Measurements from ENCODE around the gene PLIN1.

The PLIN1 gene

DNA sequence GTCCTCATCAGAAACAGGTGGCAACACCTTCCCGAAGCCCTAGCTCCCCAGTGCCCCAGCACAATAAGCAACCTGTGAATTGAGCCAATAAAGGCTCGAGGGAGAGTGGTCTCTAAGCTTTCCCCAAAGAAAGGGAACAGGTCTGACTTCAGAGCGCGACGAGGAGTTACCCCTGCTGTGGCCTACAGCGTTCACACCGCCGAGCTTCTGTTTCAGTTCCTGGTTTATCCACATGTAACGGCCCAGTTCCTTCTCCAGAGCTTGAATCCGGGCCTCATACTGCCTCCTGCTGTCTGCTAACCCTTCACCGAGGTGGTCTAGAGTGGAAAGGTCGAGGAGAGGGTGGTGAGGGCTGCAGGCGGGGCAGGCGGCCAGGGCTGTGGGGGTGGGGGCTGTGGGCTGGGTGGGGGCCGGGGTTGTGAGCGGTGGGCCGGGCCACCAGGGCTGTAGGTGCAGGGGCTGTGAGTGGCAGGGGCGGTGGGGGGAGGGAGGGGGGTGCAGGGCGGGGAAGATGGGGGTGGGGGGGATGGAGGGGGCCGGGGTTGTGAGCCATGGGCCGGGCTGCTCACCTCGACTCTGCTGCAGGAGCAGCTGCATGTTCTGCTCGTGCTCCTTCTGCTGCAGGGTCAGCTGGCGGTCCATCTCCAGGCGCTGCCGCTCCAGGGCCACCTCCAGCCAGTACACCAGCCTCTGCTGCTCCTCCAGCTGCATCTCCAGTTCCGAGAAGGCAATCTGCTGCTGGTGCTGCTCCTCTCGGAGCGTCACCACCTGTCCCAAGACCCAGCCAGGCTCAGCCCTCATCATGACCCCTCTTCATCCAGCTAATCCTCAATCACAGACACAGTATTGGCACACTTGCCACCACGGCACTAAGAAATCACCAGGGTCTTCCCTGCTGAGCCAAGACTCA lies 50.1 kb downstream of the PLIN1 start:
- ATAC-seq (ENCODE audit: insufficient read depth, low read depth) (no peak), DNase-seq (no peak)
- Histone ChIP-seq H3K9ac (ENCODE audit: low read depth, low read length) (no peak overlapping the region), H2AFZ (ENCODE audit: low read depth, low read length) (no peak overlapping the region), H3K27ac (ENCODE audit: low read length) (no peak overlapping the region), H3K79me2 (ENCODE audit: insufficient read depth, low read length) (no peaks in the 10 kb centered on the region), H3K4me1 (ENCODE audit: insufficient read depth, low read length) (no peaks in the 10 kb centered on the region), H3K27me3 (ENCODE audit: insufficient read depth, low read length, poor library complexity) (no peaks in the 10 kb centered on the region), H4K20me1 (ENCODE audit: insufficient read depth, low read length) (peaks cover 13% of the 10 kb centered on the region), H3K4me3 (ENCODE audit: low read depth in 1 of 2, low read length in 2 of 2) (no peak overlapping the region), H3K9me3 (ENCODE audit: insufficient read depth, low read length, severe bottlenecking) (peaks cover 4% of the 10 kb centered on the region), H3K36me3 (ENCODE audit: insufficient read depth, low read length) (peaks cover 94% of the 10 kb centered on the region), H3K4me2 (ENCODE audit: insufficient read depth, low read length) (no peak overlapping the region)
- TF ChIP-seq CTCF (IDR thresholded peaks at IDR 0.05; ENCODE audit: borderline replicate concordance, extremely low read depth, low read length, poor library complexity, severe bottlenecking) (no peak), EZH2 (IDR thresholded peaks at IDR 0.05; ENCODE audit: borderline replicate concordance, low read depth, low read length, severe bottlenecking) (no peak)

GRCh38 chr15:89628301-89628700 lies 50.9 kb downstream of the PLIN1 start:
- H3K27ac ChIP-seq (ENCODE audit: low read length): no peak overlapping the region
- ATAC-seq (ENCODE audit: insufficient read depth, low read depth) (no peak), DNase-seq (no peak)
- no peaks in the 10 kb centered on the region for H3K4me1 ChIP-seq (ENCODE audit: insufficient read depth, low read length)
- H3K79me2 ChIP-seq (ENCODE audit: insufficient read depth, low read length): no peaks in the 10 kb centered on the region
- no peaks in the 10 kb centered on the region for H3K9me3 ChIP-seq (ENCODE audit: insufficient read depth, low read length, severe bottlenecking)
- no peak overlapping the region for H3K4me2 ChIP-seq (ENCODE audit: insufficient read depth, low read length)
- no peak overlapping the region for H3K4me3 ChIP-seq (ENCODE audit: low read depth in 1 of 2, low read length in 2 of 2)
- H3K9ac ChIP-seq (ENCODE audit: low read depth, low read length): no peak overlapping the region
- no peaks in the 10 kb centered on the region for H3K27me3 ChIP-seq (ENCODE audit: insufficient read depth, low read length, poor library complexity)
- no peak for TF ChIP-seq CTCF (IDR thresholded peaks at IDR 0.05; ENCODE audit: borderline replicate concordance, extremely low read depth, low read length, poor library complexity, severe bottlenecking)
- no peak for TF ChIP-seq EZH2 (IDR thresholded peaks at IDR 0.05; ENCODE audit: borderline replicate concordance, low read depth, low read length, severe bottlenecking)
- peaks cover 13% of the 10 kb centered on the region for H4K20me1 ChIP-seq (ENCODE audit: insufficient read depth, low read length)
- peaks cover 96% of the 10 kb centered on the region for H3K36me3 ChIP-seq (ENCODE audit: insufficient read depth, low read length)
- no peak overlapping the region for H2AFZ ChIP-seq (ENCODE audit: low read depth, low read length)

GRCh38 chr15:89627256-89627970 lies 51.8 kb downstream of the PLIN1 start:
- H2AFZ ChIP-seq (ENCODE audit: low read depth, low read length): no peak overlapping the region
- H3K4me1 ChIP-seq (ENCODE audit: insufficient read depth, low read length): no peaks in the 10 kb centered on the region
- no peaks in the 10 kb centered on the region for H3K27me3 ChIP-seq (ENCODE audit: insufficient read depth, low read length, poor library complexity)
- no peak overlapping the region for H3K27ac ChIP-seq (ENCODE audit: low read length)
- DNase-seq (no peak), ATAC-seq (ENCODE audit: insufficient read depth, low read depth) (no peak)
- no peak overlapping the region for H3K4me3 ChIP-seq (ENCODE audit: low read depth in 1 of 2, low read length in 2 of 2)
- peaks cover 98% of the 10 kb centered on the region for H3K36me3 ChIP-seq (ENCODE audit: insufficient read depth, low read length)
- no peak overlapping the region for H3K9ac ChIP-seq (ENCODE audit: low read depth, low read length)
- H3K79me2 ChIP-seq (ENCODE audit: insufficient read depth, low read length): no peaks in the 10 kb centered on the region
- peaks cover 13% of the 10 kb centered on the region for H4K20me1 ChIP-seq (ENCODE audit: insufficient read depth, low read length)
- H3K4me2 ChIP-seq (ENCODE audit: insufficient read depth, low read length): no peak overlapping the region
- no peaks in the 10 kb centered on the region for H3K9me3 ChIP-seq (ENCODE audit: insufficient read depth, low read length, severe bottlenecking)
- TF ChIP-seq EZH2 (IDR thresholded peaks at IDR 0.05; ENCODE audit: borderline replicate concordance, low read depth, low read length, severe bottlenecking) (no peak), CTCF (IDR thresholded peaks at IDR 0.05; ENCODE audit: borderline replicate concordance, extremely low read depth, low read length, poor library complexity, severe bottlenecking) (no peak)

Data from DND-41 (cell line).